Measurements from ENCODE around the gene DMBT1.

DNA sequence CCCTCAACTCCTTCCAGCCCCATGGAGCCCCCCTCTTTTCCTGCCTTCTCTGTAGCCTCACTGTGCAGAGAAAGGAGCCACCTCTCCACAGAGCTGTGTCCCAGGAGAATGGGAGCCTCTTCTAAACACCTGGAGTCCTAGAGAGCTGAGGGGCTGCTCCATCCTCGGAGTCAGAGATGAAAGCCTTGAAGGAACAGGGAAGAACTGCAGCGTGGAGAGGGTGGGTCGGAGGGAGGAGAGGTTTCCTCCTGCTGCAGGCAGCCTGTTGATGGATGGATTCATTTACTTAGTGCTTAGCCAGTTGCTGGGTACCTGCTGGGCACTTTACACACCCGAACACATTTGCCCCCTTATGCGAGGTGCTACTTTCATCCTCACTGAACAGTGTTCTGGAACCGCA is 100.1 kb downstream of the DMBT1 start:
- TF ChIP-seq, protein P1, sequence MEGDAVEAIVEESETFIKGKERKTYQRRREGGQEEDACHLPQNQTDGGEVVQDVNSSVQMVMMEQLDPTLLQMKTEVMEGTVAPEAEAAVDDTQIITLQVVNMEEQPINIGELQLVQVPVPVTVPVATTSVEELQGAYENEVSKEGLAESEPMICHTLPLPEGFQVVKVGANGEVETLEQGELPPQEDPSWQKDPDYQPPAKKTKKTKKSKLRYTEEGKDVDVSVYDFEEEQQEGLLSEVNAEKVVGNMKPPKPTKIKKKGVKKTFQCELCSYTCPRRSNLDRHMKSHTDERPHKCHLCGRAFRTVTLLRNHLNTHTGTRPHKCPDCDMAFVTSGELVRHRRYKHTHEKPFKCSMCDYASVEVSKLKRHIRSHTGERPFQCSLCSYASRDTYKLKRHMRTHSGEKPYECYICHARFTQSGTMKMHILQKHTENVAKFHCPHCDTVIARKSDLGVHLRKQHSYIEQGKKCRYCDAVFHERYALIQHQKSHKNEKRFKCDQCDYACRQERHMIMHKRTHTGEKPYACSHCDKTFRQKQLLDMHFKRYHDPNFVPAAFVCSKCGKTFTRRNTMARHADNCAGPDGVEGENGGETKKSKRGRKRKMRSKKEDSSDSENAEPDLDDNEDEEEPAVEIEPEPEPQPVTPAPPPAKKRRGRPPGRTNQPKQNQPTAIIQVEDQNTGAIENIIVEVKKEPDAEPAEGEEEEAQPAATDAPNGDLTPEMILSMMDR (conservative IDR thresholded peaks at IDR 0.05 in 1 of 2, IDR thresholded peaks at IDR 0.05 in 1 of 2; ENCODE audit: extremely low read depth in 1 of 2, insufficient read depth in 1 of 2, low read depth in 1 of 2, low read length in 2 of 2), result no peak
- TF ChIP-seq EZH2 (IDR thresholded peaks at IDR 0.05; ENCODE audit: borderline replicate concordance, low read length), result no peak

All from mammary epithelial cell (primary cell).